Esophagus muscularis mucosa (tissue), 4 donors: ENCODE data around the gene LRRC8D. TPM values are rescaled to one million over a fixed set of nuclear protein-coding genes. Genes with fewer than 3 reads are reported as not detected.

Source experiments
- DNase-seq: peaks from one replicate; pipeline ENCODE4 v3.0.0-alpha.2; 2017; ENCODE audit errors: extremely low spot score
- H3K27ac ChIP-seq, 4 donors: fragments of 200-600 bp; sonication (generic); replicated peaks in 1 of 4; 1 replicate in 3 of 4; 2 replicates in 1 of 4; pipeline ENCODE4 v1.5.1; 2016 to 2019; ENCODE audit warnings: mild to moderate bottlenecking in 1 of 4
- H3K27me3 ChIP-seq, 4 donors: fragments of 200-600 bp; sonication (generic); one replicate each; pipeline versions ENCODE4 v1.5.1 to v1.6.0; 2016 to 2019
- H3K36me3 ChIP-seq, 4 donors: fragments of 200-600 bp; sonication (generic); one replicate each; pipeline ENCODE4 v1.5.1; 2016 to 2019
- H3K4me1 ChIP-seq, 4 donors: fragments of 200-600 bp; sonication (generic); one replicate each; pipeline ENCODE4 v1.5.1; 2016 to 2019
- H3K4me3 ChIP-seq, 4 donors: fragments of 200-600 bp; sonication (generic); 1 replicate in 2 of 4; 2 replicates in 2 of 4; pipeline ENCODE4 v1.5.1; 2016 to 2019; ENCODE audit warnings: mild to moderate bottlenecking in 4 of 4, moderate library complexity in 1 of 4
- H3K9me3 ChIP-seq, 4 donors: fragments of 200-600 bp; sonication (generic); 1 replicate in 3 of 4; 2 replicates in 1 of 4; pipeline ENCODE4 v1.5.1; 2016 to 2019
- EP300 ChIP-seq: sonication (generic); formaldehyde crosslinking; IDR thresholded peaks from one replicate; pipeline ENCODE4 v1.6.1; 2017; ENCODE audit warnings: antibody characterized with exemption
- POLR2A ChIP-seq: fragments of 450-650 bp; IDR thresholded peaks from one replicate; pipeline ENCODE4 v1.6.1; 2017; ENCODE audit warnings: antibody characterized with exemption, moderate library complexity, mild to moderate bottlenecking, low read depth
- POLR2AphosphoS5 ChIP-seq, 2 donors: sonication (generic); formaldehyde crosslinking; IDR thresholded peaks; one replicate each; pipeline ENCODE4 v1.6.1; 2017; ENCODE audit warnings: antibody characterized with exemption in 2 of 2
- WGBS: methylation state at CpG from one replicate; pipeline ENCODE4 v1.1.5; 2018; 5-methylcytosine and 5-hydroxymethylcytosine counted together
- intact Hi-C: fragments of 100-400 bp; cut with DNase I; formaldehyde crosslinking; loops from one replicate; pipeline ENCODE4 v1.15.1; 2023
- total RNA-seq, 4 donors: library from RNA; depleted of rRNA; stranded (reverse); fragments of >200 nt; gene quantifications; one replicate each; pipeline versions ENCODE4 v1.1.0 to v1.2.1, GENCODE V29; 2016
- TF ChIP-seq, protein P1 (sequence below), 3 experiments: fragments of 200-600 bp in 2 of 3; fragments of 450-650 bp in 1 of 3; sonication (generic) in 2 of 3; IDR thresholded peaks; one replicate each; pipeline ENCODE4 v1.5.1; 2017 to 2019; ENCODE audit warnings: antibody characterized with exemption in 3 of 3, mild to moderate bottlenecking in 2 of 3, moderate library complexity in 1 of 3

The LRRC8D gene
- total RNA-seq, 4 donors from 2014 or later, result 4.2 to 10.4 (median 6.6) TPM

DNA sequence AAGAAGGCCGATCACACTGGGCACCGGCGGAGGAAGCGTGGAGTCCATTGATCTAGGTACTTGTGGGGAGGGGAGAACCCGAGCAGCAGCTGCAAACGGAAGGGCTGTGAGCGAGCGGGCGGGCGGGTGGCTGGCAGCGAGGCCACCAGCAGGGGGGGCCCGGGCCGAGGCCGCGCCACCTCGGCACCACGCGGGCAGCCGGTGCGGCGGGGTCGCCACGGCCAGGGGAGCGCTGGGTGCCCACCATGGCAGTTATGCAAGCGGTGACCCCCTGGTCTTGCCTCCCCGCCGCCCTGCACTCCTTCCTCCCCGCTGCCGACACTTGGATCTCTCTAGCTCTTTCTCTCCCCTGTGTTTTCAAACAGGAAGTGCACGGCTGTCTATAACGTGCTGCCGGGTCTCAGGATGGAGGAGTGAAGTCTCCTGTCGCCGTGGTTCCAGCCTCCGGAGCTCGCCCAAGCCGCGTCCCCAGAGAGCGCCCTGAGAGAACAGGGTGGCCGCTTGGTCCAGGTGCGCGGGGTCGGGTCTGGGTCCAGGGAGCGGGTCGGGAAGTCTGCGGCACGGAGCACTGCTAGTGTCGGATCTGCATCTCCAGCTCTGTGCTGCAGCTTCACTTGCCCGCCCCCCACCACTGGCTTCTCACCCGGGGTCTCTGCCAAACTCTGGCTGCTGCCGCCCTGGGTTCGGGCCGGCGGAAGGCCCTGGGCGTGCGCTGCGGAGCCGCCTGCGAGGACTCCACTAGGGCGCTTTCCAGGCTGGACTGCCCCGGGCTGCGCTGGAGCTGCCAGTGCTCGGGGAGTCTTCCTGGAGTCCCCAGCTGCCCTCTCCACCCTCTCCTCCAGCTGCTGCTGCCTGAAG is 22.7 kb downstream of the LRRC8D start:
- intact Hi-C loops, result loop anchor here (2.0 kb wide), 1 partner anchor 143 kb away; no protein-coding TSS in a partner anchor

DNA sequence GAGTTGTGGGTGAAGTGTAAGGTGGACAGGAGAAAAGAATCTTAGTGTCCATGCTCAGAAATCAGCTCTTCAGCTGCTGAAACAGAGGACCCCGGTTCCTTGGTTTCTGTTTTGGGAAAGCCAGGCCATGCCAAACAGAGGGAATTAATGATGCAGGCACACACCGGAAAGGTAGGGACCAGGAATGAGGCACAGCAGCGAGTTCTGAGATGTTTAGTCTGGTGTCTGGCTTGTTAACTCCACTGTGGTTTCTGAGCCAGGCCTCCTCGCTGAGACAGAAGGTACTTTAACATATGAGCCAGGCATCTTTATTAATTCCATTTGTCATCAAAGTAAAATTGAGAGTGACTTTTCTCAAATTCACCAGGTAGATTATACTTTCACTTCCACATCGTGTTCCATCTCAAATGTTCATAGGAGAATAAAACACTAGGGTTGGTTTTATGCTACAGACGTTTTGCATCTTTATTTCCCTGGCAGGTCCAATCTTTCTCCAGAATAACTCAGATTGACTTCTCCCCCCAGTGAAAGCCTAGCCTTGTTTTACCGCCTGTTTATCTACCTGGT is 23.5 kb downstream of the LRRC8D start:
- peak overlapping the region; percentile 75 to 84 (median 76) for H3K4me3 ChIP-seq
- TF ChIP-seq POLR2AphosphoS5 (IDR thresholded peaks at IDR 0.05), result no peak
- no peak for TF ChIP-seq POLR2A
- no peak for TF ChIP-seq EP300
- TF ChIP-seq, protein P1, sequence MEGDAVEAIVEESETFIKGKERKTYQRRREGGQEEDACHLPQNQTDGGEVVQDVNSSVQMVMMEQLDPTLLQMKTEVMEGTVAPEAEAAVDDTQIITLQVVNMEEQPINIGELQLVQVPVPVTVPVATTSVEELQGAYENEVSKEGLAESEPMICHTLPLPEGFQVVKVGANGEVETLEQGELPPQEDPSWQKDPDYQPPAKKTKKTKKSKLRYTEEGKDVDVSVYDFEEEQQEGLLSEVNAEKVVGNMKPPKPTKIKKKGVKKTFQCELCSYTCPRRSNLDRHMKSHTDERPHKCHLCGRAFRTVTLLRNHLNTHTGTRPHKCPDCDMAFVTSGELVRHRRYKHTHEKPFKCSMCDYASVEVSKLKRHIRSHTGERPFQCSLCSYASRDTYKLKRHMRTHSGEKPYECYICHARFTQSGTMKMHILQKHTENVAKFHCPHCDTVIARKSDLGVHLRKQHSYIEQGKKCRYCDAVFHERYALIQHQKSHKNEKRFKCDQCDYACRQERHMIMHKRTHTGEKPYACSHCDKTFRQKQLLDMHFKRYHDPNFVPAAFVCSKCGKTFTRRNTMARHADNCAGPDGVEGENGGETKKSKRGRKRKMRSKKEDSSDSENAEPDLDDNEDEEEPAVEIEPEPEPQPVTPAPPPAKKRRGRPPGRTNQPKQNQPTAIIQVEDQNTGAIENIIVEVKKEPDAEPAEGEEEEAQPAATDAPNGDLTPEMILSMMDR (IDR thresholded peaks at IDR 0.05), result no peak
- no peak for DNase-seq
- 60% methylated on average over 7 of the region's 7 CpGs for WGBS
- peak overlapping the region; percentile 73 to 82 (median 77) for H3K27ac ChIP-seq
- intact Hi-C loops, result no loop called here
- peaks cover 12 to 22% (median 17%) of the 10 kb centered on the region in 4 donors for H3K4me1 ChIP-seq
- H3K9me3 ChIP-seq, result no peaks in the 10 kb centered on the region
- no peaks in the 10 kb centered on the region for H3K27me3 ChIP-seq
- H3K36me3 ChIP-seq, result peaks cover 0 to 3% (median 0%) of the 10 kb centered on the region in 4 donors

More for the DNA sequence above, 22.7 kb downstream of the LRRC8D start:
- Histone ChIP-seq H3K9me3 (no peaks in the 10 kb centered on the region), H3K27me3 (no peaks in the 10 kb centered on the region), H3K27ac (peak overlapping the region; percentile 73 to 82 (median 77)), H3K36me3 (peaks cover 0 to 3% (median 0%) of the 10 kb centered on the region in 4 donors), H3K4me3 (peak overlapping the region; percentile 75 to 84 (median 76)), H3K4me1 (peaks cover 12 to 22% (median 17%) of the 10 kb centered on the region in 4 donors)
- under 1% methylated on average over 37 of the region's 63 CpGs for WGBS
- peak; percentile 92 for DNase-seq
- TF ChIP-seq, protein P1 (IDR thresholded peaks at IDR 0.05), result peak; percentile 58 to 76 (median 63)
- TF ChIP-seq POLR2A, result no peak

DNA sequence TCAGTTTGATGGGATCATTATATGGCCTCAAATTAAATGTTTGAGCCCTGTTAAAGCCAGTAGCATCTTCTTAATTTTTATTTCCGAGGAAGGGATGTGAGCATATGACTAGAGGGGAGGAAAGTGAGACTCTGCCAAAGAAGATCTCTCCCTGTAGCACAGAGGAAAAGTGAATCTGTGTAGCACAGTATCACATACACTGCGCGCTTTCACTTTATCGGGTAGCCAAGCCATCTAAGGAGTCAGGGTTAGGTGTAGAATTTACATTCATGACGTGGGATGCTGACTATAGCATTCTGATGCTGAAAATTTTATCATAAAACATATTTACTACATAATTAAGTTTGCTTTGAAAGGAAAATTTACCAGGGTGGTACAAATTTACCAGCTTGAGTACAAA is 24.0 kb downstream of the LRRC8D start:
- Histone ChIP-seq H3K27ac (no peak overlapping the region), H3K36me3 (peaks cover 0 to 3% (median 0%) of the 10 kb centered on the region in 4 donors)
- TF ChIP-seq POLR2A (no peak), EP300 (no peak), POLR2AphosphoS5 (IDR thresholded peaks at IDR 0.05) (no peak)
- TF ChIP-seq, protein P1 (IDR thresholded peaks at IDR 0.05), result no peak

DNA sequence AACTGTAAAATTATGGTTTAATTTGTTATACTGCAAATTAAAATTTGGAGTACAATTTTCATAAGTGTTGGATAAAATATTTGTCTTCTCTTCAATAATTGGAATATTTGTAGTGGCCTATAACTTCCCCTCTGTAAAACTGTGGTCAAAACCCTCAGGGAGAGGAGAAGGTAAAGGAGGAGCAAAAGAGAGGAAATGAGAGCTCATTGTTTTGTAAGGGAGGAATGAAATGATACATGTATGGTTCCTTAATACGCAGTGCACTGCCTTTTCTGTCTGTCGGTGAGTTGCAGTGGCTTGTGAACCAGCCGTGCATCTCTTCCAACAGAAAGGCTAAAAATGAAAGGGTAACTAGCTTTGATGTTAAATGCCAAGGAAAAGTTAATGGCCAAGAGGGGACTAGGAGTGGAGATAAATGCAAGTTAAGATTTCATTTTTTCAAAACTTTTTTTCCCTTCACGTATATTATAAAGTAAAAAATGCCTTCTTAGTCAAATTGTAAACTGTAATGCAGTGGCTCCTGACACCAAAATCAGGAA is 26.4 kb downstream of the LRRC8D start:
- WGBS, result 77% methylated on average over 4 of the region's 4 CpGs
- peaks cover 11 to 20% (median 16%) of the 10 kb centered on the region in 4 donors for H3K4me1 ChIP-seq
- H3K27me3 ChIP-seq, result no peaks in the 10 kb centered on the region
- no peak overlapping the region for H3K27ac ChIP-seq
- H3K9me3 ChIP-seq, result no peaks in the 10 kb centered on the region
- H3K4me3 ChIP-seq, result no peak overlapping the region
- TF ChIP-seq POLR2AphosphoS5 (IDR thresholded peaks at IDR 0.05) (no peak), EP300 (no peak), POLR2A (no peak)
- TF ChIP-seq, protein P1 (IDR thresholded peaks at IDR 0.05), result no peak
- H3K36me3 ChIP-seq, result peaks cover 0 to 3% (median 0%) of the 10 kb centered on the region in 4 donors
- DNase-seq, result no peak
- intact Hi-C loops, result no loop called here

More for the DNA sequence above, 24.0 kb downstream of the LRRC8D start:
- no peaks in the 10 kb centered on the region for H3K27me3 ChIP-seq
- DNase-seq, result no peak
- H3K4me3 ChIP-seq, result no peak overlapping the region
- H3K4me1 ChIP-seq, result peaks cover 12 to 22% (median 17%) of the 10 kb centered on the region in 4 donors
- no peaks in the 10 kb centered on the region for H3K9me3 ChIP-seq
- intact Hi-C loops, result no loop called here
- WGBS, result 91% methylated on average over 5 of the region's 5 CpGs
